ENCODE data around the gene DFFA.

DFFA gene

GRCh38 chr1:10470043-10470442, 2.3 kb downstream of the DFFA start:
- no peak for TF ChIP-seq EGR1 (IDR thresholded peaks at IDR 0.05)

GRCh38 chr1:10467078-10467477, 5.3 kb downstream of the DFFA start:
- TF ChIP-seq FOXM1 (IDR thresholded peaks at IDR 0.05; ENCODE audit: borderline replicate concordance, low read depth) (no peak), MAX (IDR thresholded peaks at IDR 0.05) (no peak), RAD21 (IDR thresholded peaks at IDR 0.05; ENCODE audit: low read depth) (no peak)

- TF ChIP-seq TCF12 (IDR thresholded peaks at IDR 0.05; ENCODE audit: low read depth) = no peak
- peak; percentile 38; the same call in 1 of the 2 replicates for TF ChIP-seq MAX (IDR thresholded peaks at IDR 0.05)
- TF ChIP-seq TEAD4 (IDR thresholded peaks at IDR 0.05) = no peak
- peak; percentile 72 for TF ChIP-seq CEBPB (IDR thresholded peaks at IDR 0.05)
Measured at GRCh38 chr1:10459184-10459583, 13.1 kb downstream of the DFFA start.

GRCh38 chr1:10457875-10458274, 14.5 kb downstream of the DFFA start:
- TF ChIP-seq CEBPB (IDR thresholded peaks at IDR 0.05) = no peak
- no peak for TF ChIP-seq USF1 (IDR thresholded peaks at IDR 0.05)
- no peak for TF ChIP-seq RAD21 (IDR thresholded peaks at IDR 0.05; ENCODE audit: low read depth)
- TF ChIP-seq CREB1 (IDR thresholded peaks at IDR 0.05; ENCODE audit: low read depth) = no peak
- TF ChIP-seq TCF12 (IDR thresholded peaks at IDR 0.05; ENCODE audit: low read depth) = no peak
- TF ChIP-seq EP300 (IDR thresholded peaks at IDR 0.05; ENCODE audit: borderline replicate concordance) = no peak
- TF ChIP-seq YY1 (IDR thresholded peaks at IDR 0.05; ENCODE audit: low read depth) = no peak
- TF ChIP-seq TAF1 (IDR thresholded peaks at IDR 0.05; ENCODE audit: low read depth) = no peak
- TF ChIP-seq ZBTB7A (IDR thresholded peaks at IDR 0.05; ENCODE audit: low read depth) = no peak
- no peak for TF ChIP-seq REST (IDR thresholded peaks at IDR 0.05; ENCODE audit: low read depth)
- TF ChIP-seq NFIC (IDR thresholded peaks at IDR 0.05) = no peak
- TF ChIP-seq FOXM1 (IDR thresholded peaks at IDR 0.05; ENCODE audit: borderline replicate concordance, low read depth) = no peak

GRCh38 chr1:10456661-10457060, 15.7 kb downstream of the DFFA start:
- no peak for TF ChIP-seq USF1 (IDR thresholded peaks at IDR 0.05)
- no peak for TF ChIP-seq TAF1 (IDR thresholded peaks at IDR 0.05; ENCODE audit: low read depth)
- no peak for TF ChIP-seq ZBTB7A (IDR thresholded peaks at IDR 0.05; ENCODE audit: low read depth)
- no peak for TF ChIP-seq NFIC (IDR thresholded peaks at IDR 0.05)
- TF ChIP-seq REST (IDR thresholded peaks at IDR 0.05; ENCODE audit: low read depth) = no peak
- TF ChIP-seq YY1 (IDR thresholded peaks at IDR 0.05; ENCODE audit: low read depth) = no peak
- TF ChIP-seq TEAD4 (IDR thresholded peaks at IDR 0.05) = no peak
- TF ChIP-seq TCF12 (IDR thresholded peaks at IDR 0.05; ENCODE audit: low read depth) = no peak
- TF ChIP-seq CREB1 (IDR thresholded peaks at IDR 0.05; ENCODE audit: low read depth) = no peak
- no peak for TF ChIP-seq EGR1 (IDR thresholded peaks at IDR 0.05)
- TF ChIP-seq EP300 (IDR thresholded peaks at IDR 0.05; ENCODE audit: borderline replicate concordance) = no peak
- TF ChIP-seq CEBPB (IDR thresholded peaks at IDR 0.05) = no peak

- TF ChIP-seq TEAD4 (IDR thresholded peaks at IDR 0.05) = no peak
- TF ChIP-seq TAF1 (IDR thresholded peaks at IDR 0.05; ENCODE audit: low read depth) = no peak
- no peak for TF ChIP-seq TCF12 (IDR thresholded peaks at IDR 0.05; ENCODE audit: low read depth)
- TF ChIP-seq FOXM1 (IDR thresholded peaks at IDR 0.05; ENCODE audit: borderline replicate concordance, low read depth) = no peak
- no peak for TF ChIP-seq EGR1 (IDR thresholded peaks at IDR 0.05)
- no peak for TF ChIP-seq EP300 (IDR thresholded peaks at IDR 0.05; ENCODE audit: borderline replicate concordance)
- TF ChIP-seq NFIC (IDR thresholded peaks at IDR 0.05) = no peak
- no peak for TF ChIP-seq REST (IDR thresholded peaks at IDR 0.05; ENCODE audit: low read depth)
Measured at GRCh38 chr1:10456048-10456447, 16.3 kb downstream of the DFFA start.
